Tibial nerve (tissue), 4 donors: ENCODE data around the gene FCHSD2. TPM values are rescaled to one million over a fixed set of nuclear protein-coding genes. Genes with fewer than 3 reads are reported as not detected.

Experiments used
- DNase-seq, 2 donors: peaks; one replicate each; pipeline ENCODE4 v3.0.0-alpha.2; 2019; ENCODE audit warnings: low spot score in 2 of 2
- H3K27ac ChIP-seq, 4 donors: fragments of 200-600 bp; sonication (generic) in 3 of 4; one replicate each; pipeline ENCODE4 v1.5.1; 2017 to 2019; ENCODE audit warnings: mild to moderate bottlenecking in 1 of 4
- H3K27me3 ChIP-seq, 2 donors: fragments of 200-600 bp; sonication (generic) in 1 of 2; one replicate each; pipeline versions ENCODE4 v1.5.1 to v1.6.0; 2017 to 2019
- H3K36me3 ChIP-seq, 3 donors: fragments of 200-600 bp; sonication (generic); one replicate each; pipeline ENCODE4 v1.5.1; 2018 to 2019
- H3K4me1 ChIP-seq, 4 donors: fragments of 200-600 bp; sonication (generic) in 3 of 4; one replicate each; pipeline ENCODE4 v1.5.1; 2017 to 2019
- H3K4me3 ChIP-seq, 4 donors: fragments of 200-600 bp; sonication (generic) in 3 of 4; one replicate each; pipeline ENCODE4 v1.5.1; 2017 to 2019; ENCODE audit warnings: mild to moderate bottlenecking in 1 of 4, moderate library complexity in 1 of 4
- H3K9me3 ChIP-seq, 4 donors: fragments of 200-600 bp; sonication (generic) in 3 of 4; one replicate each; pipeline ENCODE4 v1.5.1; 2017 to 2019
- CTCF ChIP-seq, 5 experiments: fragments of 200-600 bp in 3 of 5; fragments of 450-650 bp in 2 of 5; sonication (generic) in 3 of 5; IDR thresholded peaks; one replicate each; pipeline ENCODE4 v1.5.1; 2016 to 2019; ENCODE audit warnings: antibody characterized with exemption in 5 of 5, mild to moderate bottlenecking in 3 of 5, moderate library complexity in 2 of 5
- EP300 ChIP-seq, 2 donors: sonication (generic); formaldehyde crosslinking; IDR thresholded peaks; one replicate each; pipeline ENCODE4 v1.6.1; 2017; ENCODE audit warnings: antibody characterized with exemption in 2 of 2, mild to moderate bottlenecking in 1 of 2
- POLR2A ChIP-seq, 2 donors: fragments of 450-650 bp; IDR thresholded peaks; one replicate each; pipeline ENCODE4 v1.6.1; 2017; ENCODE audit warnings: antibody characterized with exemption in 2 of 2, mild to moderate bottlenecking in 2 of 2, moderate library complexity in 2 of 2
- WGBS, 2 donors: methylation state at CpG; one replicate each; pipeline ENCODE4 v1.1.5; 2018; 5-methylcytosine and 5-hydroxymethylcytosine counted together
- total RNA-seq, 4 donors: library from RNA; depleted of rRNA; stranded (reverse); fragments of >200 nt; gene quantifications; one replicate each; pipeline ENCODE4 v1.1.0, GENCODE V29; 2016

The FCHSD2 gene
- total RNA-seq, 4 donors from 2014 or later: 19.5 to 29.1 (median 22.8) TPM

- Histone ChIP-seq H3K4me3 (no peak overlapping the region), H3K27ac (peak overlapping the region in 1 of 4 donors; percentile 56), H3K36me3 (no peaks in the 10 kb centered on the region), H3K9me3 (no peaks in the 10 kb centered on the region), H3K27me3 (no peaks in the 10 kb centered on the region), H3K4me1 (peaks cover 0 to 39% (median 9%) of the 10 kb centered on the region in 4 donors)
- TF ChIP-seq EP300 (IDR thresholded peaks at IDR 0.05) (no peak), CTCF (IDR thresholded peaks at IDR 0.05) (no peak), POLR2A (IDR thresholded peaks at IDR 0.05) (no peak)
- WGBS, 2 donors: 82 to 87% methylated on average over 6 of the region's 6 CpGs
- no peak for DNase-seq
Measured at GRCh38 chr11:73152086-73152853, 10.2 kb upstream of the FCHSD2 start.

GRCh38 chr11:73151416-73151815, 9.3 kb upstream of the FCHSD2 start:
- peaks cover 0 to 34% (median 5%) of the 10 kb centered on the region in 4 donors for H3K4me1 ChIP-seq
- H3K27me3 ChIP-seq: no peaks in the 10 kb centered on the region
- no peaks in the 10 kb centered on the region for H3K36me3 ChIP-seq
- no peak overlapping the region for H3K4me3 ChIP-seq
- 91% methylated on average over 6 of the region's 6 CpGs for WGBS, 2 donors
- no peaks in the 10 kb centered on the region for H3K9me3 ChIP-seq
- peak overlapping the region in 1 of 4 donors; percentile 40 for H3K27ac ChIP-seq
- no peak for DNase-seq
- TF ChIP-seq CTCF (IDR thresholded peaks at IDR 0.05) (no peak), POLR2A (IDR thresholded peaks at IDR 0.05) (no peak), EP300 (IDR thresholded peaks at IDR 0.05) (no peak)

- no peak overlapping the region for H3K27ac ChIP-seq
- H3K27me3 ChIP-seq: no peaks in the 10 kb centered on the region
- H3K36me3 ChIP-seq: no peaks in the 10 kb centered on the region
- TF ChIP-seq POLR2A (IDR thresholded peaks at IDR 0.05): no peak
- no peak for TF ChIP-seq EP300 (IDR thresholded peaks at IDR 0.05)
- no peak for TF ChIP-seq CTCF (IDR thresholded peaks at IDR 0.05)
- DNase-seq: no peak
- WGBS, 2 donors: 46 to 51% methylated on average over 2 of the region's 2 CpGs
- no peaks in the 10 kb centered on the region for H3K9me3 ChIP-seq
- H3K4me3 ChIP-seq: no peak overlapping the region
- H3K4me1 ChIP-seq: peaks cover 0 to 24% (median 5%) of the 10 kb centered on the region in 4 donors
Measured at GRCh38 chr11:73149105-73149504, 7.0 kb upstream of the FCHSD2 start.

GRCh38 chr11:73147771-73148681, 5.9 kb upstream of the FCHSD2 start:
- TF ChIP-seq CTCF (IDR thresholded peaks at IDR 0.05) (no peak), EP300 (IDR thresholded peaks at IDR 0.05) (no peak), POLR2A (IDR thresholded peaks at IDR 0.05) (no peak)
- Histone ChIP-seq H3K4me1 (peaks cover 0 to 25% (median 10%) of the 10 kb centered on the region in 4 donors), H3K9me3 (no peaks in the 10 kb centered on the region), H3K27me3 (no peaks in the 10 kb centered on the region), H3K27ac (peak overlapping the region in 1 of 4 donors; percentile 20), H3K36me3 (no peaks in the 10 kb centered on the region), H3K4me3 (no peak overlapping the region)
- no peak for DNase-seq
- 72 to 76% methylated on average over 15 of the region's 15 CpGs for WGBS, 2 donors
